PFSK-1 (cell line): ENCODE measurements around the gene TRPV4.

Experiments used
- POLR2AphosphoS5 ChIP-seq: IDR thresholded peaks from 2 replicates; pipeline ENCODE4 v1.6.1; 2012; ENCODE audit warnings: low read depth, mild to moderate bottlenecking, control low read depth, low read length, moderate library complexity
- REST ChIP-seq, 2 experiments: IDR thresholded peaks; 2 replicates each; pipeline versions ENCODE4 v1.6.1 to v1.8.0; 2011 to 2012; ENCODE audit warnings: low read depth in 2 of 2, low read length in 2 of 2, control low read depth in 1 of 2, inconsistent platforms in 1 of 2, mild to moderate bottlenecking in 1 of 2, moderate library complexity in 1 of 2; ENCODE audit not compliant: insufficient read depth in 1 of 2
- SIN3A ChIP-seq: IDR thresholded peaks from 2 replicates; pipeline ENCODE4 v1.6.1; 2012; ENCODE audit warnings: mild to moderate bottlenecking, low read length, moderate library complexity, borderline replicate concordance; ENCODE audit not compliant: insufficient read depth

- TF ChIP-seq REST (IDR thresholded peaks at IDR 0.05; ENCODE audit: insufficient read depth in 1 of 2, low read depth in 2 of 2, low read length in 2 of 2), result no peak
- TF ChIP-seq POLR2AphosphoS5, result no peak
- no peak for TF ChIP-seq SIN3A
Observed at GRCh38 chr12:109839444-109839843, 6.2 kb upstream of the TRPV4 start.
